HEK293T (cell line): ENCODE results near the gene ANAPC1.

Source experiments
- ARNT ChIP-seq: fragments of 450-650 bp; IDR thresholded peaks from 2 replicates; pipeline ENCODE4 v1.6.1; 2017; ENCODE audit warnings: mild to moderate bottlenecking
- BHLHE40 ChIP-seq: fragments of 450-650 bp; IDR thresholded peaks from 2 replicates; pipeline ENCODE4 v1.6.1; 2016; ENCODE audit warnings: mild to moderate bottlenecking, moderate library complexity, borderline replicate concordance
- FOXA1 ChIP-seq: fragments of 450-650 bp; IDR thresholded peaks from 2 replicates; pipeline ENCODE4 v1.6.1; 2016; ENCODE audit warnings: mild to moderate bottlenecking
- FOXK2 ChIP-seq: fragments of 450-650 bp; IDR thresholded peaks from 2 replicates; pipeline ENCODE4 v1.6.1; 2016; ENCODE audit warnings: mild to moderate bottlenecking
- FOXM1 ChIP-seq: fragments of 450-650 bp; IDR thresholded peaks from 2 replicates; pipeline ENCODE4 v1.6.1; 2017; ENCODE audit warnings: mild to moderate bottlenecking, borderline replicate concordance
- L3MBTL2 ChIP-seq: fragments of 450-650 bp; conservative IDR thresholded peaks from 2 replicates; pipeline ENCODE4 v1.6.1; 2016; ENCODE audit warnings: mild to moderate bottlenecking
- LEF1 ChIP-seq: fragments of 450-650 bp; IDR thresholded peaks from 2 replicates; pipeline ENCODE4 v1.6.1; 2017; ENCODE audit warnings: mild to moderate bottlenecking, borderline replicate concordance
- NFRKB ChIP-seq: fragments of 450-650 bp; IDR thresholded peaks from 2 replicates; pipeline ENCODE4 v1.6.1; 2016; ENCODE audit warnings: mild to moderate bottlenecking, moderate library complexity
- SP1 ChIP-seq: fragments of 450-650 bp; IDR thresholded peaks from 2 replicates; pipeline ENCODE4 v1.6.1; 2017
- SUZ12 ChIP-seq: fragments of 450-650 bp; IDR thresholded peaks from 2 replicates; pipeline ENCODE4 v1.6.1; 2016; ENCODE audit warnings: mild to moderate bottlenecking
- TARDBP ChIP-seq: fragments of 450-650 bp; IDR thresholded peaks from 2 replicates; pipeline ENCODE4 v1.6.1; 2016
- ZNF384 ChIP-seq: fragments of 450-650 bp; IDR thresholded peaks from 2 replicates; pipeline ENCODE4 v1.6.1; 2016

- no peak for TF ChIP-seq NFRKB
- no peak for TF ChIP-seq FOXA1
- TF ChIP-seq TARDBP = no peak
- TF ChIP-seq SUZ12 = no peak
- no peak for TF ChIP-seq L3MBTL2
- TF ChIP-seq FOXK2 = no peak
- no peak for TF ChIP-seq FOXM1
- TF ChIP-seq BHLHE40 = no peak
- TF ChIP-seq SP1 = no peak
- no peak for TF ChIP-seq LEF1
- TF ChIP-seq ZNF384 = no peak
- no peak for TF ChIP-seq ARNT
These were observed 20.9 kb upstream of the ANAPC1 start for GRCh38 chr2:111904726-111905474.
